Left lung (tissue), 10 donors: ENCODE measurements around the gene TMEM9B. TPM values are rescaled to one million over a fixed set of nuclear protein-coding genes. Genes with fewer than 3 reads are reported as not detected.

Experiments
- ATAC-seq: fragments of 200-7000 bp; cut with Tn5 transposase; one replicate; pipeline ENCODE4 v1.9.1; 2020; ENCODE audit warnings: moderate library complexity
- DNase-seq, 4 donors: peaks; one replicate each; pipeline ENCODE4 v3.0.0-alpha.2; 2013 to 2020
- H3K27ac ChIP-seq, 2 donors: fragments of 200-600 bp; sonication (generic) in 1 of 2; one replicate each; pipeline versions ENCODE4 v1.5.0 to v1.8.0; 2020 to 2021
- H3K27me3 ChIP-seq, 2 donors: fragments of 200-600 bp; sonication (generic) in 1 of 2; one replicate each; pipeline versions ENCODE4 v1.5.0 to v1.8.0; 2020 to 2021
- H3K36me3 ChIP-seq, 2 donors: fragments of 200-600 bp; sonication (generic) in 1 of 2; one replicate each; pipeline versions ENCODE4 v1.5.0 to v1.8.0; 2020 to 2021
- H3K4me1 ChIP-seq, 2 donors: fragments of 200-600 bp; one replicate each; pipeline ENCODE4 v1.8.0; 2021
- H3K4me3 ChIP-seq, 2 donors: fragments of 200-600 bp; sonication (generic) in 1 of 2; one replicate each; pipeline versions ENCODE4 v1.5.0 to v1.8.0; 2020 to 2021; ENCODE audit warnings: mild to moderate bottlenecking in 1 of 2
- H3K9me3 ChIP-seq, 2 donors: fragments of 200-600 bp; sonication (generic) in 1 of 2; one replicate each; pipeline versions ENCODE4 v1.5.0 to v1.8.0; 2020 to 2021
- intact Hi-C, 2 donors: fragments of 100-400 bp; cut with DNase I; formaldehyde crosslinking; loops; one replicate each; pipeline versions ENCODE4 v1.11.2 to v1.14.2; 2022
- polyA plus RNA-seq, 6 donors: library from polyadenylated mRNA; unstranded; fragments of 120-200 nt; gene quantifications; one replicate each; pipeline ENCODE4 v1.2.1, GENCODE V29; 2013; ENCODE audit not compliant: insufficient read length in 6 of 6
- total RNA-seq, 2 donors: library from RNA; stranded (reverse); fragmentation: NEBNext Ultra II Directional; extraction: Animal tissue kit (Norgen Biotek cat#: 25700); gene quantifications; one replicate each; pipeline ENCODE4 v1.2.1, GENCODE V29; 2021
- TF ChIP-seq, protein P1 (sequence below), 2 donors: fragments of 200-600 bp; sonication (generic) in 1 of 2; IDR thresholded peaks; one replicate each; pipeline versions ENCODE4 v1.5.0 to v1.8.0; 2021; ENCODE audit warnings: antibody characterized with exemption in 2 of 2
- donor health status: DM: no; HTN: yes; CAD: no.
- donor health status: DM: no; HTN: no; CAD: no.

TMEM9B gene
- total and polyA plus RNA-seq, 8 donors, result 43.4 to 61.7 (median 50.2) TPM

DNA sequence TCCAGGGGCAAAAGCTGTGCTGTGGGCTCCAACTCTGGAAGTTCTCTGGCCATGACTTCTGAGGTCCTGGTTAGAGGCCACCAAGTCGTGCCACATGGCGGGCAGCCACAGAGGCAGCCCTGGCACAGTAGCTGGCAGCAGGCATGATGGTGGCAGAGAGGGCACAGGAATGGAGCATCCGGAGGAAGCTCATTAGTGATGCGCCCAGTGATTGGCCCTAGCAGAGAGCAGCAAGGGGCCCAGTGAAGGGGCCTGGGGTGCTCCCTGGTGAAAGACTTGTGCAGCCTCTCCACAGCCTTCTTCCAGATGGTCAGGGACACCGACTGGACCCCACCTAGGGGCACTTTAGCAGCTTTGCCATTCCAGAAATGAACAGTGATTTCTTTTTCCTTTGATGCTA is 38.5 kb downstream of the TMEM9B start:
- intact Hi-C loops, result no loop called here
- DNase-seq (no peak), ATAC-seq (no peak)
- no peak overlapping the region for H3K4me3 ChIP-seq
- no peaks in the 10 kb centered on the region for H3K9me3 ChIP-seq
- no peaks in the 10 kb centered on the region for H3K27me3 ChIP-seq
- TF ChIP-seq, protein P1, sequence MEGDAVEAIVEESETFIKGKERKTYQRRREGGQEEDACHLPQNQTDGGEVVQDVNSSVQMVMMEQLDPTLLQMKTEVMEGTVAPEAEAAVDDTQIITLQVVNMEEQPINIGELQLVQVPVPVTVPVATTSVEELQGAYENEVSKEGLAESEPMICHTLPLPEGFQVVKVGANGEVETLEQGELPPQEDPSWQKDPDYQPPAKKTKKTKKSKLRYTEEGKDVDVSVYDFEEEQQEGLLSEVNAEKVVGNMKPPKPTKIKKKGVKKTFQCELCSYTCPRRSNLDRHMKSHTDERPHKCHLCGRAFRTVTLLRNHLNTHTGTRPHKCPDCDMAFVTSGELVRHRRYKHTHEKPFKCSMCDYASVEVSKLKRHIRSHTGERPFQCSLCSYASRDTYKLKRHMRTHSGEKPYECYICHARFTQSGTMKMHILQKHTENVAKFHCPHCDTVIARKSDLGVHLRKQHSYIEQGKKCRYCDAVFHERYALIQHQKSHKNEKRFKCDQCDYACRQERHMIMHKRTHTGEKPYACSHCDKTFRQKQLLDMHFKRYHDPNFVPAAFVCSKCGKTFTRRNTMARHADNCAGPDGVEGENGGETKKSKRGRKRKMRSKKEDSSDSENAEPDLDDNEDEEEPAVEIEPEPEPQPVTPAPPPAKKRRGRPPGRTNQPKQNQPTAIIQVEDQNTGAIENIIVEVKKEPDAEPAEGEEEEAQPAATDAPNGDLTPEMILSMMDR (IDR thresholded peaks at IDR 0.05), result no peak
- H3K36me3 ChIP-seq, result peaks cover 0 to 38% of the 10 kb centered on the region in 2 donors
- H3K27ac ChIP-seq, result no peak overlapping the region
- H3K4me1 ChIP-seq, result no peaks in the 10 kb centered on the region

DNA sequence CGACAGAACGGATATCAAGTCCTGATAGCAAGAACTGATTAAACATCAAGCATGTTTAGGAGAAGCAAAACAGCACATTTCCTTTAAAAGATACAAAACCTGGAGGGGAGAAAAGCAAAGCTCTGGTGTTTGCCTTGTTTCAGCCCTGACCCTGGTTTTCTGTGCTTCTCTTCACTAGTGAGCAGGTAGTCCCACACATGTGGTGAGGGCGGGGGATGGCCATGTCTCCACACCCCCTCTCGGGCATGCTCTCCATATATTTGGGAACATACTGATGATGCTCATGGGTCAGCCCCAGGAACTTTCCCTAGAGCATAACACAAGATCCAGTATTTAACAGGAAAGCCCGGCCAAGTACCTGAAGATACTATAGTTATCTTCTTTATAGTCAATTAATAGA is 41.6 kb downstream of the TMEM9B start:
- Histone ChIP-seq H3K27me3 (no peaks in the 10 kb centered on the region), H3K9me3 (no peaks in the 10 kb centered on the region), H3K4me1 (peaks cover 0 to 3% of the 10 kb centered on the region in 2 donors), H3K36me3 (peaks cover 0 to 68% of the 10 kb centered on the region in 2 donors), H3K4me3 (no peak overlapping the region), H3K27ac (no peak overlapping the region)
- ATAC-seq, result no peak
- TF ChIP-seq, protein P1 (IDR thresholded peaks at IDR 0.05), result no peak
- intact Hi-C loops, result no loop called here
- no peak for DNase-seq

DNA sequence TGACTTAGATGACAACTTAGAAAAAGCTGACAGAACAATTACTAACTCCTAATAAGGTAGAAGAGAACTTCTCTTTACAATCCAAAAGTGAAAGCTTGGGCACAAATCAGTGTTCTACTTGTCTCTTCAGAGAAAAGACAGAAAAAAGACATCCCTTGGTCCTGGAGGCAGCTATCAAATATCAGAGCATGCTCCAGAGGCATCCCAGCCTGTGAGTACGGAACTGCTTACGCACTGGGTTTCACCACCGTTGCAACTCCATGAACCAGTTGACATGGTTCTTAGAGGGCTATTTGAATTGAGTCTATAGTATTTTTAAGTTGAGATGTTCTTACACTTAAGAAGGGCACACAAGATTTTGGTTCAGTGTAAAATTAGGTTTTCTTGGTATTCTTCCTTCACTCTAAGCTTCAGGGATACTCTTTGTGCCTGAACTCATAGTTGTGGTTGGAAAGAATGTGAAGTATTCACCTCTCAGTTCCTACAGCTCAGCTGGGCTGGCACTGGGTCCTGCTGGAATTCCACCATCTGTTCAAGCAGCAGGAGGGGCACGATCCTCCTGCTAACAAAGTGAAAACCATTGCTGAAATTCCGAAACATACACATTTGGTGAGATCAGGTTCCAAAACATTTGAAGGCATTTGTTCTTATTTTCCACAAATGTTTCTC is 47.0 kb downstream of the TMEM9B start:
- peaks cover 0 to 59% of the 10 kb centered on the region in 2 donors for H3K36me3 ChIP-seq
- peak overlapping the region; percentile 59 to 64 for H3K27ac ChIP-seq
- H3K9me3 ChIP-seq, result no peaks in the 10 kb centered on the region
- DNase-seq (peak in 2 of 4 donors; percentile 29 to 62), ATAC-seq (peak; percentile 93)
- H3K27me3 ChIP-seq, result no peaks in the 10 kb centered on the region
- TF ChIP-seq, protein P1 (IDR thresholded peaks at IDR 0.05), result no peak
- intact Hi-C loops, result no loop called here
- no peak overlapping the region for H3K4me3 ChIP-seq
- H3K4me1 ChIP-seq, result peaks cover 25 to 28% of the 10 kb centered on the region in 2 donors

GRCh38 chr11:8914661-8915018 is 49.6 kb downstream of the TMEM9B start:
- Histone ChIP-seq H3K4me3 (no peak overlapping the region), H3K4me1 (peaks cover 27 to 40% of the 10 kb centered on the region in 2 donors), H3K9me3 (no peaks in the 10 kb centered on the region), H3K27me3 (no peaks in the 10 kb centered on the region), H3K36me3 (peaks cover 0 to 33% of the 10 kb centered on the region in 2 donors), H3K27ac (peak overlapping the region in 1 of 2 donors; percentile 57)
- TF ChIP-seq, protein P1 (IDR thresholded peaks at IDR 0.05), result peak in 1 of 2 donors; percentile 7
- DNase-seq (no peak), ATAC-seq (no peak)
- intact Hi-C loops, result no loop called here

GRCh38 chr11:8913961-8914660 is 50.1 kb downstream of the TMEM9B start:
- H3K4me3 ChIP-seq, result no peak overlapping the region
- ATAC-seq, result peak; percentile 5
- TF ChIP-seq, protein P1 (IDR thresholded peaks at IDR 0.05), result peak; percentile 38 to 49
- H3K4me1 ChIP-seq, result peaks cover 27 to 40% of the 10 kb centered on the region in 2 donors
- peak overlapping the region; percentile 49 to 57 for H3K27ac ChIP-seq
- H3K9me3 ChIP-seq, result no peaks in the 10 kb centered on the region
- intact Hi-C loops, result no loop called here
- peaks cover 0 to 28% of the 10 kb centered on the region in 2 donors for H3K36me3 ChIP-seq
- peak in 1 of 4 donors; percentile 44 for DNase-seq
- H3K27me3 ChIP-seq, result no peaks in the 10 kb centered on the region
